CD4-positive, alpha-beta T cell treated with Interleukin-4 for 1 hour (primary cell): Measurements from ENCODE around the gene TLX2.

Source experiments
- DNase-seq, 2 donors: peaks; one replicate each; pipeline ENCODE4 v3.0.0-alpha.2; 2020 to 2022

TLX2 gene

DNA sequence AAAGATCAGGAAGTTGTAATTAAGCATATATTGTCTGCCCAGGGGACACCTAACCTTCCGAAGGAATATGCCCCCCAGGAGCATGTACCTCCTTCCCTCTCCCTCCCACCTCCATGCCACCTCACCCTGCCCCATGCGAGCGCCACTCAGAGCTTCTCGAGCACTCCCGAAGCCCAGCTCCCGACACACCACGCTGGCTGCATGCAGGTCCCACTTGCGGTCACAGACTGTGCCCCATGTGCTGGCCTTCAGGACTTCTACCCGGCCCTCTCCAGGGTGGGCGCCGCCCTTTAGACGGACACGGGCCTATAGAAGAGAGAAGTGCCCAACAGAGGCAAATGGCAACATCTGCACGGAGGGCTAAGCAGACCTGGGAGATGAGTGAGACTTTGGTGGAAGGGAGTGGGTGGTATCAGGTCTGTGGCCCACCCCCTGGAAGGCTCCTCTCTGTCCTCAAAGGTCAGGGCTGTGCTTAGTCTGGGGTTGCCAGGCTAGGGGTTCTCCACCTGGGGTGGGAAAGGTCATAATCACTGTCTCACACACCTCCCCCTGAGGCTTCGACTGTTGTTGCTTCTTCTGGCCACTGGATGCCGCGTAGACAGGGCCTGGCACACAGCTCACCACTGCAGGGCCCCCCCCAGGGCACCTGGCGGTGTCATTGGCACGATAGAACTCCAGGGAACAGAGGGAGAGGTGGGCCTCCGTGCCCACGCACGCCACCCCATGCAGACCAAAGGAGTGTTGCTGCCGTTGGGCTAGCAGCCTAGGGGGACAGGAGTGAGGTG, 22.1 kb downstream of the TLX2 start:
- DNase-seq: no peak

DNA sequence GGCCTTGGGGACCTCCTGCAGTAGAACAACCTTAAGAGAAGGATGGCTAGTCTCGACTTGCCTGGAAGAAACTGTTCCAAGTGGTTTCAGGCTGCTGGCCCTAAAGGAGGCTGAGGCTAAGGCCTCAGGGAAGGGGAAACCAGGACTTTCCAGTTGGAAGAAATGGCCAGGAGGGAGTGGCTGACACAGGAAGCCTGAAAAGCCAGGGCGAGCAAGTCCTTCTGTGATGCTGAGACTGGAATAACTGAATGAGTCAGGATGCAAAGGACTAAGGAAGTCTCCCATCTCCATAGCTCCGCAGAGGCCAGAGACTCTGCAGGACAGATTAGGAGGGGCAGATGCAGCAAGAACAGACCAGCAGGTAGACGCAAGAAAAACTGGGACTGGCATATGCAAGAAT, 22.9 kb downstream of the TLX2 start:
- DNase-seq: no peak

DNA sequence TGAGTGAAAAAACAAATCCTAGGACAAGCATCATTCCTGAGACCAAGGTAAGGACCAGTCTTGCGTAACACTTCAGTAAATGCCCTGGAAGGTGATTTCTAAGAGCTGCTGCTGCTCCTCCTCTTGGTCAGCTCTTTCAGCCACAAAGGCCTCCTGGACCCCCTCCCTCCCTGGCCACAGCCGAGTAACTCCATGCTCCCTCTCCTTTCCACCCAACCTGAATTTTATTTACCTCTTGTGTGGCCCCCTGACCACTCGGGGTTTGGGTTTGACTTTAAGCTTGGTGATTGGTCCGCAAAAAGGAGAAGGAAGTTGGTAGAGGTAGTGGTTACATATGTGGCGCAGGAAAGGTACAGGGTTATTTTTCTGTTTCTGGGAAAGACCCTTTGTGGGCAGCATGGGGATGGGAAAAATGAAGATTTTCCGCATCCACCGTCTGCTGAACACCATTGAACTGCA, 24.7 kb downstream of the TLX2 start:
- no peak for DNase-seq

DNA sequence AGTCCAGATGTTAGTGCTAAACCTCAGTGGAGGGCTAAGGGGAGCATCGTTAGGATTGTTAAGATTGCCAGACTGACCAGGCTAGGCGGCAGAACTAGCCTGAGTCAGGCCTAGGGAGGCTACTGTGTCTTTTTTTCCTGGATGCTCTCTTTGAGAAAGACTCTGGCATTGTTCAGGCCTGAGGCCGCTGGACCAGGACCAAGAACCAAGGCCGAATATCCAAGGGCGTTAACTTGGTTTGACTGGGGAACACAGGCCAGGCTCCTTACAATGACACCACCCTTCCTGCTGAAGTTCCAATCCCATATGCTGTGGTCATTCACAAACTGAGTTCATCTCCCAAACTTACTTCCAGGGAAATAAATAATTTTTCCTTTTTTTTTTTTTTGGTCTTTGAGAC, 26.0 kb downstream of the TLX2 start:
- no peak for DNase-seq

DNA sequence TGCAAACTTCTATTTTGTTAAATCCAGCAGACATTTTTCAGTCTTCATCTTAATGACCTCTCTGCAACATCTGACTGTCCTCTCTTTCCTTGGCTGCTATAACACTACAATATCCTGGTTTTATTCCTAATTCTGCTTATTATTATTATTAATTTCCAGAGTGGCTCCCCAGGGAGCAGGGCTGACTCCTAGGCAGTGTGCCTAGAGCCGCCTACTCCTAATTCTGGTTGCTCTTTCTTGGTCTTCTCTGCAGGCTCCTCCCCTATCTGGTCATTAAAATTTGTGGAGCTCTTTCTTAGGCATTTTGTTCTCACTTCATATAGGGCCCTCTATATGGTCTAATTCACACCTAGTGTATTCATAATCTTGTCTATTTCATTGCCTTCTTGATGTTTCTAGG, 28.7 kb downstream of the TLX2 start:
- no peak for DNase-seq

DNA sequence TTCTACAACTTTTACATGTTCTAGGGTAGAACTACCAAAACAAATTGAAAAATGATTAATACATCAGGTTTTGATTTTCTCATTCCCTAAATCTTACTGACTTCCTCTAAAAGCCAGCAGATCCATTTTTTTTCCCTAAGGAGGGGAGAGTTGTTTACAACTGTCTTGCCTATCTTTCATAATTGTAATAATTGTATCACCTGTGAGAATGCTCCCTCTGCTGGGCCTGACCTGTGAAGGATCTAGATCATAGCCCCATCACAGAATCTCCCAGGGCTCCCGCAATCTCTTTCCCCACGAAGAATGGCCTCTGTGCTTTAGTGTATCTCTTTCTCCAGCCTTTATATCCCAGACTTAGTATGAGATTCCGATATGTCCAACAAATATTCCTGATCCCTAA, 30.4 kb downstream of the TLX2 start:
- DNase-seq: no peak

DNA sequence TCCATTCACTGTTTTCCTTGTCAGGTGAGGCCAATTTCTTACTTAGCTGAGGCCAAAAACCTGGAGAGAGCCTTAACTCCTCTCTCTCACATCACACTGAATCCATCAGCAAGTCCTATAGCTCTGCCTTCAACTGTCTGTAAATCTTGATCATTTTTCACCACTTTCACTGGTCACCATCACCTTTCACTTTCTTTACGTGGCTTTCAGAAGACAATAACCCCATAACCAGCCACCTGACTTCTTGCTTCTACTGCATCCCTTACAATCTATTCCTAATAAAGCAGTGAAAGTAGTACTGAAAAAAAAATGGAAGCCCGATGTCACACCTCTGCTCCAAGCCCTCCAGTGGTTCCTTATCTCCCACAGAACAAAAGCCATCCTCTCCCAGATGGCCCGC, 31.8 kb downstream of the TLX2 start:
- DNase-seq: no peak

DNA sequence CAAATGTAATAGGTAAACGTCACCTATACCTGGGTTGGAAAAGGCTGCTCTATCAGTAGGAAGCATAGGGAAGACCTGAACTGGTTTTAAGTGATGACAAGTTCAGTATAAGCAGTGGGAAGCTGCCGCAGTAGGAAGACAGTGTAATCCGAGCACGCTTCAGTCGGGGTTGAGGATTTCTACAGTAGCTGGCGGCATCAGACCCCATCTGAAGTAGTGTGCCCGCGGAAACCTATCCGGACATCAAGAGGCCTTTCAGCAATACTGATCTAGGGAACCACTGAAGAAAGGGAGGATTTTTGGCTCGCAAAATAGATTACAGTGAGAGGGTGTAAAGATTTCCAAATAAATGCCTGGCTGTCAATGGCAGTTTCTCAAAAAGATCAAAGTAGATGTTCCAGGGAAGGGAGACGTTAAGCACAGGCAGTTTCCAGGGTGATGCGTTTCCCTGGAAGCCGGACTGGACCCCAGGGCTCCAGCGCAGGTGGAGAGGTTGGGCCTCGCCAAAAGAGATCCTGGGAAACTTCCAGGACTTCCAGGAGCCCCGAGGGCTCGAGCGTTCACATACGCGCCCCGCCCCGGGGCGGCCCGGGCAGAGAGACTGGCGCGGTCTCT, 34.1 kb downstream of the TLX2 start:
- no peak for DNase-seq

DNA sequence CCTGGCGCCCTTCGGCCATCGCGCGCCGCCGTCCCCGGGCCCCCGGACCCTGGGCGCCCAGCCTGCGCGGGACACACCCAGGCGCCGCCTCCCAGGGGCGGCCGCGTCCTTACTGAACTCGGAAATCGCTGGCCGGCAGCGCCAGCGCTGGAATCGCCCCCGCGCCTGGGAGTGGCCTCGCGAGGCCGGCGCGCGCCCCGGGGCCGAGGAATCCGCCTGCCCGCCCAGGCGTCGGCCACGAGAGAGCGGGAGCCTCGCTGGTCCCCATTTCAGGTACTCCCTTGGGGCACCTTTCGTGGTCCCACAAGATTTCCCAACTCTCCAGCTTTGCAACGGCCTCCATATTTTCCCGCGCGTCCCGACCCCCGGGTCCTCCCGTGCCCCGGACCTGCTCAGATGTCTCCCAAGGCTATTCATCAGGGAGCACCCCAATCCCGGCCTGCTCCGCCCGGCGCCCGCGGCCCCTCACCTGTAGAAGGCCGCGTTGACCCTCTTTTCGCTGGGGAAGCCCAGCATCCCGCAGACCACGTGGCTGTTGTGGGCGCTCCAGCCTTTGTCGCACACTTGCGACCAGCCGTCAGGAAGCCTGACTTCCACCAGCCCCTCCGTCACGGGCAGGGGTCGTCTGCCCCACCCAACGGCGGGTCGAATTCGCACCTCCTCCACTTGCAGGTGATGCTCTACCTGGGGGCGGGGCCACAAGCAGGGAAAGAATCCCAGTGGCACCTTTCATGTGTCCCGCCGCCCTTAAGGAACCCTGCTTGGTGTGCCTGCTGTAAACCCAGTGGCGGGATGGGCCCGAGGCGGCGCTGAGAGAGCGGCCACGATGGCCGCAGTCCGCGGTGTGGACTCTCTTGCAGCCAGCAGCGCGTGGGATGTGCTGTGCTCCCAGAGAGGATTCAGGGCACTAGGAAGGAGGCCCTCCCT, 34.9 kb downstream of the TLX2 start:
- DNase-seq: no peak

DNA sequence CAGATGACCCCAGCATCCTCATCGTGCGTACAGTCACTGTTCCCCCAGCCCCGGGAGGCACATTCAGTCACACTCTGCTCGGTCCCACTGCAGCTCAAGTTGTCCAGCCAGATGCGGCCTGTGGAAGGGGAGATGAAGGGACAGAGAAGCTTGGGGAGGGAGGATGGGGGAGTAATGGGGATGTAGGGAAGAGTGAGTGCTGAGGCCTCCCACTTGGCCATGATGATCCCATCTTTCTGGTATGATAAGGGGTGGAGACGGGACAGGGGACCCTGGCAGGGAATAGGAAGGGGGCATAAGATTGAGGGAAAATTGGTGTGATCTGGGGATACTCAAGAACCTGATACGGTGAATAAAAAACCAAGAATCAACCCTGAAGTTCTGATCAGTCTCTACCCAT, 36.0 kb downstream of the TLX2 start:
- DNase-seq: no peak

DNA sequence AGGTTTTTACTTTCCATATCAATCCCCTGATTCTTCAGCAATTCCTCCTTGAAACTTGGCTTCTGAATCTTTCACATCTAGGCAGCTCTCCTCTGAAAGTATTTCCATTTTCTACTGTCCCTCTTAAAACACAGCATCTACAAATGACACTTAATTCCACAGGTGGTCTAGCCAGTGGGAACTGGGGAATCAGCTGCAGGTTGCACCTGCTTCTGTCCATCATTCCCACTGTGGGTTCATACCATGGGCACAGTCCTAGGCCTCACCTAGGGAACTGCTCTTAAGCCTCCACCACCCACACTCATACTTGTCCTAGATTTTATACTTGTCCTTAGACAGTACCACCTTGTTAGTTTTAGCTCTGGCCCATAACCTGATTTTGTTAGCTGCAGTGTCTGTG, 37.3 kb downstream of the TLX2 start:
- no peak for DNase-seq

DNA sequence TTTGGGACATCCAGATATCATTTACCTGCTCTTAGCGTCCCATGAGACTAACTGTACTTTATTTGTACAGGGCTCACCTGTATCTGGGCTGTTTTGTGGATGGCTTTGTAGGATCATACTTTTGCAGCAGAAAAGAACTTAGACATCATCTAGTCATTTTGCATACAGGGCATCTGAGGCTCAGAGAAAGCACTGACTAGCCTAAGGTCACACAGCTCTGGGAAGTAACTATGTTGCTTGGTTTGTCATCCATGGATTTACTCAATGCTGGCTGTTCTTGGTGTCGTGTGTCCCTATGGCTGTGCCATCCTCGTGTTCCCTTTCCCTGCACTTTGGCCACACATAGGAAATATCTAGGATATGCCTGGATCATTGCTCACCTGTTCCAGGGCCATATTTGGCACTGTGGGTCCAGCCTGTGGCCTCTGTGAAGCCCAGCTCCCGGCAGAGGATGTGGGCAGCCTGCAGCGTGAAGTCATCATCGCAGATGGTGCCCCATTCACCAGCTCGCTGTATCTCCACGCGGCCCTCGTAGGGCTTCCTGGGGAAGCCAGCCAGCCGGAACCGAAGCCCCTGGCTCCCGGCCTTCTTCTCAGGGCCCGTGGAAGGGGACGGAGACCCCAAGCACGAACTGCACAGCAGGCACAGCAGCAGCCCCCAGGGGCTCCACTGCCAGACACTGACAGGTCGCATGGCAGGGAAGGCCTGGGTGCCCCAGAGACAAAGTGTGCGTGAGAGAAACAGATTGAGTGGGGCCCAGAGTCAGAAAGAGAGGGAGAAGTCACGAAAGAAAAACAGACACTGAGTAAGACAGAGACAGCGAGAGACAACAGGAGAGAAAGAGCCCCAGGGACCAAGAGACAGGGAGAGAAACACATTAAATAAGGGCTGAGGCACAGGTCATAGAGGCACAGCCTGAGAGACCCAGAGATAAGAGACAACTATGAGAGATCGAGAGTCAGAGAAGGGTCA, 38.0 kb downstream of the TLX2 start:
- no peak for DNase-seq

DNA sequence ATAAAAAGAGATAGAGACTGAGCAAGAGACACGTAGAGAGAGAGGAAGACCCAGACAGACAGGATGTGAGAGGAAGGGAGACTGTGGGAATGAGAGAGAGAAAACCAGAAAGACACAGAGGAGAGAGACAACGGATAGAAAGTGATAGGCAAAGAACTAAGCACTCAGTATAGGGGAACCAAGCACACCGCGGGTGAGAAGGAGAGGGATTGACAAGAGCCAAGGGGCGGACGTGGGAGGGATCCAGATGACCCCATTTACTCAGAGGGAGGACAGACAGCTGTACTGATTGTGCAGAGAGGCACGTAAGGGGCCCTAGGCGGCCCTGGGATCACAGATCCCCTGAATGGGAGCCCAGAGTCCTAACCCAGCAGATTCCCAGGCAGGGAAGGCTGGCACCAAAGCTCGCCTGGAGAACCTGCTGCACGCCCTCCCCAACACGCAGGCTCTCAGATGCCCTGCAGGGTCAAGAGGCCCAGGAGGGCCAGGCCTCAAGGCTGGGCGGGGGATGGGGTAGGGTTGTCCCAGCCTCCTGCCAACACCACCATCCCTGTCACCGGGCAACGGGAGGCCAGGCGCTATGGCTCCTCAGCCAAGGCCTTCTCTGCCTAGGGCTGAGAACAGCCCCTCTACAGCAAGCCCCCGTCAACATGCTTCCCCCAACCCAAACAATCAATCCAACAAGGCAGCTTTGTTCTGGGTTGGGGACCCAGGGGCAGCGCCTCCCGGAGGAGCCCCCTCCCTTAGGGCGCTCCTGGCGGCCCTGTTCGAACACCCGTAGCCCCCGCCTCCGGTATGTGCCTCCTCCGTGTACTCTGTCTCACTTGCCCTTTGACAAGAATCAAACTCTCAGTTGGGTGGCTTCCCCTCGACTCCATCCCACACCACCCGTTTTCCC, 38.9 kb downstream of the TLX2 start:
- no peak for DNase-seq

DNA sequence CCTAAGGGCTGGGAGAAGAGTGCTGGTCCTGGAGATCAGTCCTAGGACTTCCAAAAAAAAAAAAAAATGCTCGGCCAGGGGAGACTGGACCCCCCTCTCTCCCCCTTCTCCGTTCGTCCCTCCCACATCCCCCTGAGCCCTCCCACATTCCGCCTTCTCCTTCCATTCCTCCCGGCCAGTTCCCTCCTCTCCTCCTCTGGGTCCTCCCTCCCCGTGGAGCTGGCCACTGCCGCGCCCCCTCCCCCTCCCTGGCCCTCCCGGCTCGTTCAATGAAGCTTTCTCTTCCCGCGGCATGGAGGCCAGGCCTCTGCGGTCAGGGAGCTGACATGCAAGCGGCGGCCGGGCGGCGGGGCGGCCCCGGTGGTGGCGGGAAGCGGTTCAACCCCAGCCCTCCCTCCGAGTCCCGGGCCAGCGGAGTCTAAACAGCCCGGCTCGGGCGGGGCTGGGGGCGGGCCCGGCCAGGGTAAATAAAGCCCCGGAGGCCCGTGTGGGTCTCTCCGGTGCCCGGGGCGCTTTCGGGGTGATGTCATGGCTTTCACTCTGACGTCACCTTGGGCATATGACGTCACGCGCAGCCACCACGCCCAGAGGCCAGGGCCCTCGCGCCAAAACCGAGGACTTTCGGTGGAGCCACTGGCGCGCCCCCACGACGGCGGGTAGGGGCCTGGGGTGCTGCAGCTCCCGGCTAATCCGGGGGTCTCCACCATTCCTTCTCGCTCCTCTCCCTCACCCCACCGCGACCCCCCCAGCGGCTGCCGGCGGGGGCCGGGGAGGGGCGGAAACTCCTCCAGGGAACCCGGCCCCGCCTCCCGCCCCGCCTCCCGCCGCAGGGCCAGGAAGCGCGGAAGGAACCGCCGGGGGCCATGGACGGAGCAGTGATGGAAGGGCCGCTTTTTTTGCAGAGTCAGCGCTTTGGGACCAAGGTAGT, 39.9 kb downstream of the TLX2 start, which contains the start of the genes DOK1 and LOXL3:
TSS of gene DOK1 (plus strand) at position 829 of the 928 bp plus-strand sequence. CDS start at position 864, 35 bp downstream.
TSS of gene LOXL3 (minus strand) at position 51 of the 928 bp plus-strand sequence. CDS start 1,308 bp downstream, outside the sequence.
- DNase-seq: peak; percentile 79 to 86

DNA sequence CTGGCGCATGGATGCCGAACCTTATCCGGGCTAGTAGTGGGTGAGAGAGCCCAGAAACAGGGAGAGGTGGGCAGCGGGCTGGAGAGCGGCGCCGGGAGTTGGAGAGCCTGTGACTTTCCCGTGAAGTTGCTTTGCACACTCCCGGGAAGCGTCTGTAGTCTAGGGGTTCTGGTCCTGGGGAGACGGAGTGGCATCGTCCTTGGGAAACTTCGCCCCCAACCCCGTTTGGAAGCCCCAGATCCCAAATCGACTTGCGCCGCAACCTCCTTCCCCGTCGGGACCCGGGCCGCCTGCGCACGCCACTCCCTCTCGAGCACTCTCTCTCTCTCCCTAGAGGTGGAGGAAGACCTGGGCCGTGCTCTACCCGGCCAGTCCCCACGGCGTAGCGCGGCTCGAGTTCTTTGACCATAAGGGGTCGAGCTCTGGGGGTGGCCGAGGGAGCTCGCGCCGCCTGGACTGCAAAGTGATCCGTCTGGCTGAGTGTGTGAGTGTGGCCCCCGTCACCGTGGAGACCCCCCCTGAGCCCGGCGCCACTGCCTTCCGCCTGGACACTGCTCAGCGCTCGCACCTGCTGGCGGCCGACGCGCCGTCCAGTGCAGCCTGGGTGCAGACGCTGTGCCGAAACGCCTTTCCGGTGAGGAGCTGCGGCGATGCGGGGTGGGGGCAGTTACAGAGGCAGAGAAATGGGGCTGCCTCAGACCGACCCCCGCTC, 40.7 kb downstream of the TLX2 start:
- DNase-seq: peak; percentile 48

DNA sequence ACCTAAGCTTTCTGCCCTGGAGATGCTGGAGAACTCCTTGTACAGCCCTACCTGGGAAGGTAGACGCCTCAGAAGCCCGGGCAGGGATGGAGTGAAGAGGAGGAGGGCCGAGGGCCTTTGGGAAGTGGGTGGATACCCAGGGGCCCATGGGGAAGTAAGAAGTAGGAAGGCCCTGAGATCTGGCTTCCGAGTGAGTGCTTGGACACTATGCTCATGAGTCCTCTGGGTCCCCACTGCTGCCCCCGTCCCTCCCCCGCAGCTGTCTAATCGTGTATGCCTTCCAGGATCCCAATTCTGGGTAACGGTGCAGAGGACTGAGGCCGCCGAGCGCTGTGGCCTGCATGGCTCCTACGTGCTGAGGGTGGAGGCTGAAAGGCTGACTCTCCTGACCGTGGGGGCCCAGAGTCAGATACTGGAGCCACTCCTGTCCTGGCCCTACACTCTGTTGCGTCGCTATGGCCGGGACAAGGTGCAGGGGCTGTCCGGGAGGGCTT, 41.4 kb downstream of the TLX2 start:
- DNase-seq: no peak

DNA sequence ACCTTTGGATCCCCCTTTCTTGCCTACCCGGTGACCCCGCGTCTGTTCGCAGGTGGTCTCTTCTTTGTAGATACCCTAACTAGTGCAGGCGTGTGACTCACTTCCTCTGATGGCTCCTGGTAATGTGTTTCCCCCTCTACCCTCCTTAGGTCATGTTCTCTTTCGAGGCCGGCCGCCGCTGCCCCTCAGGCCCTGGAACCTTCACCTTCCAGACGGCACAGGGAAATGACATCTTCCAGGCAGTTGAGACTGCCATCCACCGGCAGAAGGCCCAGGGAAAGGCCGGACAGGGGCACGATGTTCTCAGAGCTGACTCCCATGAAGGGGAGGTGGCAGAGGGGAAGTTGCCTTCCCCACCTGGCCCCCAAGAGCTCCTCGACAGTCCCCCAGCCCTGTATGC, 41.9 kb downstream of the TLX2 start:
- DNase-seq: no peak

DNA sequence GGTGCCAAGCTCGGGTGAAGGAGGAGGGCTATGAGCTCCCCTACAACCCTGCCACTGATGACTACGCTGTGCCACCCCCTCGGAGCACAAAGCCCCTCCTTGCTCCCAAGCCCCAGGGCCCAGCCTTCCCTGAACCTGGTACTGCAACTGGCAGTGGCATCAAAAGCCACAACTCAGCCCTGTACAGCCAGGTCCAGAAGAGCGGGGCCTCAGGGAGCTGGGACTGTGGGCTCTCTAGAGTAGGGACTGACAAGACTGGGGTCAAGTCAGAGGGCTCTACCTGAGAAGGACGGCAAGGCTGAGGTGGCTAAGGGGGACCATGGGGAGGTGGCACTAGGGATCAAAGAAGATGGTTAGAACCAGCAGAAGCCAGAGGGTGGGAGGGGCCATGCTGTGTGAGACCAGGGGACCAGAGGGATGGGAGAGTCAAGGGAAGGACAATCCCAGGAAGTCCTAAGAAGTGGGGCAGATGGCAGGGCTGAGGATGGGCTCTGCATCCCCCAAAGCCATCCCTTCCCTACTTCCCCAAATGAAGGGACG, 42.7 kb downstream of the TLX2 start:
- no peak for DNase-seq
